ENCODE data around the gene CAPRIN1.

- TF ChIP-seq GATA2 (IDR thresholded peaks at IDR 0.05; ENCODE audit: low read depth, low read length): no peak
- TF ChIP-seq GATA3 (IDR thresholded peaks at IDR 0.05; ENCODE audit: low read depth, low read length): no peak
These were observed 49.1 kb upstream of the CAPRIN1 start for GRCh38 chr11:34002420-34002819.
